ENCODE results near the gene RPL36A.

RPL36A gene

DNA sequence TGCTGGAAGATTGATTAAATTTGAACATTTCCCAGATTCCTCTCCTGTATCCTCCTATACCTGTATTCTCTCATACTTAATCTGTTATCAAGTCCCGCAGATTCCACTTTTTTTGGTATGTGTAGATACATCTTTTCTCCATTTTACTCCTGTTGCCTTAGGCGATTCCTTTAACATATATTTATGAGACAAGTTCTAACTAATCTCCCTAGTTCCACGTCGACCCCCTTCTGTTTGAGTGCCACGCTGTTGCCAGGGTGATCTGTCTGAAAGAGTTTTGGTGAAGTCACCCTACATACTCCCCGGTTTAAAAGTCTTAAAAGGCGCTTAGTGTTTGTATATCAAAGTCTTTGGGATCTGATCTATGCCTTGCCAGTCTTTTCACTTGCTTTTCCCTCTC, 19.6 kb downstream of the RPL36A start:
- Histone ChIP-seq H3K27ac (no peak overlapping the region), H3K4me3 (peak overlapping the region in 1 of 2 donors; percentile 11), H3K27me3 (no peaks in the 10 kb centered on the region), H3K4me1 (peaks cover 0 to 48% (median under 1%) of the 10 kb centered on the region in 4 donors), H3K36me3 (peaks cover 0 to 5% (median 4%) of the 10 kb centered on the region in 3 donors), H3K9me3 (no peaks in the 10 kb centered on the region)
- no peak for DNase-seq
- intact Hi-C loops (cut with DNase I; ENCODE audit: low total_unique reads) = no loop called here
- TF ChIP-seq, protein P1, sequence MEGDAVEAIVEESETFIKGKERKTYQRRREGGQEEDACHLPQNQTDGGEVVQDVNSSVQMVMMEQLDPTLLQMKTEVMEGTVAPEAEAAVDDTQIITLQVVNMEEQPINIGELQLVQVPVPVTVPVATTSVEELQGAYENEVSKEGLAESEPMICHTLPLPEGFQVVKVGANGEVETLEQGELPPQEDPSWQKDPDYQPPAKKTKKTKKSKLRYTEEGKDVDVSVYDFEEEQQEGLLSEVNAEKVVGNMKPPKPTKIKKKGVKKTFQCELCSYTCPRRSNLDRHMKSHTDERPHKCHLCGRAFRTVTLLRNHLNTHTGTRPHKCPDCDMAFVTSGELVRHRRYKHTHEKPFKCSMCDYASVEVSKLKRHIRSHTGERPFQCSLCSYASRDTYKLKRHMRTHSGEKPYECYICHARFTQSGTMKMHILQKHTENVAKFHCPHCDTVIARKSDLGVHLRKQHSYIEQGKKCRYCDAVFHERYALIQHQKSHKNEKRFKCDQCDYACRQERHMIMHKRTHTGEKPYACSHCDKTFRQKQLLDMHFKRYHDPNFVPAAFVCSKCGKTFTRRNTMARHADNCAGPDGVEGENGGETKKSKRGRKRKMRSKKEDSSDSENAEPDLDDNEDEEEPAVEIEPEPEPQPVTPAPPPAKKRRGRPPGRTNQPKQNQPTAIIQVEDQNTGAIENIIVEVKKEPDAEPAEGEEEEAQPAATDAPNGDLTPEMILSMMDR (IDR thresholded peaks at IDR 0.05) = no peak

DNA sequence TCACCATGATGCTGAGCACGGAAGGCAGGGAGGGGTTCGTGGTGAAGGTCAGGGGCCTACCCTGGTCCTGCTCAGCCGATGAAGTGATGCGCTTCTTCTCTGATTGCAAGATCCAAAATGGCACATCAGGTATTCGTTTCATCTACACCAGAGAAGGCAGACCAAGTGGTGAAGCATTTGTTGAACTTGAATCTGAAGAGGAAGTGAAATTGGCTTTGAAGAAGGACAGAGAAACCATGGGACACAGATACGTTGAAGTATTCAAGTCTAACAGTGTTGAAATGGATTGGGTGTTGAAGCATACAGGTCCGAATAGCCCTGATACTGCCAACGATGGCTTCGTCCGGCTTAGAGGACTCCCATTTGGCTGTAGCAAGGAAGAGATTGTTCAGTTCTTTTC, 21.2 kb downstream of the RPL36A start:
- Histone ChIP-seq H3K4me3 (no peak overlapping the region), H3K27me3 (no peaks in the 10 kb centered on the region), H3K4me1 (peaks cover 0 to 51% (median 3%) of the 10 kb centered on the region in 4 donors), H3K27ac (no peak overlapping the region), H3K36me3 (peaks cover 0 to 5% (median 4%) of the 10 kb centered on the region in 3 donors), H3K9me3 (no peaks in the 10 kb centered on the region)
- TF ChIP-seq, protein P1 (IDR thresholded peaks at IDR 0.05) = no peak
- intact Hi-C loops (cut with DNase I; ENCODE audit: low total_unique reads) = no loop called here
- DNase-seq = no peak

DNA sequence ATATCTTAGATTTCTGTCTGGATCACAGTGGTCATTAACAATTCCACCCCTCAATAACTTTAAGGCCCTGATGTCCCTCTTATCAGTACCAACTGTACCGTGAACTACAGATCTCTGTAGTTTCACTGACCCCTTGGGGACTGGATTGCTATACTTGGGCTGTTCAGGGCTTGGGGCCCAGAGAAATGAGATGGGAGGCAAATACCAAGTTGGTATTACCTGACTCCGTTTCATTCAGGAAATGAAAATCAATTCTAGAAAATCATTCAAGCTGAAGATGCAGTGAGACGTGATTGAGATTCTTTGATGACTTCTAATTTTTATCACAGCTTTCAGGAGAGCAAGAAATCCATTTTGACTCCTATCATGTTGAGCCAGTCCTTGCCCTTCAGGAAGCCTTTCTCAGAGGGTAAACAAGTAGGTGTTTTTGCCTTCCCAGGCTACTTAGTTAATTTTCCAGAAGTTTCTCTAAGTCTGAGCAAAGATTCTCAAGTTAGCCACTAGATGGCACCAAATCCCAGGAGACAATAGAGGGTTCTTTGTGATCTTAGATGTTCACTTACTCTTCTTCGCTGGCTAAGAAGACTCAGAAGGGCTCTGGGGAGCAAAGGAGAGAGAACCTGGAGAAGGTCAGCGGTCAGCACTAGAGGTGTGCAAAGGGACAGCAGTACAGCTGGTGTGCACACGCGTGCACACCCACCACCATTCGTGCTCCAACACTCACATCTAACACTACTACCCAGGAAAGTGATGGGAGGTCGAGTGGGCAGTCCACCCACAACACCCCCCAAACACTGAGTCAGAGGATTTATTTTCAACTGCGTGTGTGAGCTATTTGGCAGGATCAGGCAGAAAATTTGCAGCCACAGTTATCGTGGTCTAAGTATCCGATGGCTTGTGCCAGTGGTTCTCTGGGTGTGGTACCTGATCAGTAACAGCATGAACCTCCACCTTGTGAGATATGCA, 24.7 kb downstream of the RPL36A start:
- H3K36me3 ChIP-seq = peaks cover 0 to 5% (median 4%) of the 10 kb centered on the region in 3 donors
- DNase-seq = no peak
- TF ChIP-seq, protein P1 (IDR thresholded peaks at IDR 0.05) = peak; percentile 53 to 62
- H3K9me3 ChIP-seq = no peaks in the 10 kb centered on the region
- H3K27me3 ChIP-seq = no peaks in the 10 kb centered on the region
- intact Hi-C loops (cut with DNase I; ENCODE audit: low total_unique reads) = loop anchor here (5.0 kb wide), 1 partner anchor 382 kb away; no protein-coding TSS in a partner anchor
- H3K27ac ChIP-seq = peak overlapping the region; percentile 59 to 70
- peaks cover 0 to 49% (median 6%) of the 10 kb centered on the region in 4 donors for H3K4me1 ChIP-seq
- no peak overlapping the region for H3K4me3 ChIP-seq

DNA sequence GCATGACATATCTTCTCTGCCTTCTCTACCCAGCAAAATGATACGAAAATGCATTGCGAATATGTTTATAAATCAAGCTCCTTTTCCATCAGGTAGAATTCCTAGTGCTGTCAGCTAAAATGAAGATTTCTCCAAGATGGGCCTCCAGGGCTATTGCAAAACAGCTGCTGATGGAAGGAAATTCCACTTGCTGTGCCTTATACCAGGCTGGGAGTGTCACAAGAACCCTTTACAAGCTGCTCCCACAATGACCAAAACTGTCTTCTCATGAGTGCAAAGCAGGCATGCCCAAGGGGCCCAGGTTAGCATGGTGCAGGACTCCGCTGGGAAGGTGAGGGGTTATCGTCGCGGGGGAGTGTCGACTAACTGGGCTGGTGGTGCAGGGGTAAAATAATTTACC, 25.9 kb downstream of the RPL36A start:
- Histone ChIP-seq H3K36me3 (peaks cover 0 to 5% (median 4%) of the 10 kb centered on the region in 3 donors), H3K27me3 (no peaks in the 10 kb centered on the region), H3K4me3 (no peak overlapping the region), H3K4me1 (peaks cover 0 to 38% (median 6%) of the 10 kb centered on the region in 4 donors), H3K27ac (no peak overlapping the region), H3K9me3 (no peaks in the 10 kb centered on the region)
- intact Hi-C loops (cut with DNase I; ENCODE audit: low total_unique reads) = loop anchor here (5.0 kb wide), 1 partner anchor 381 kb away; no protein-coding TSS in a partner anchor
- TF ChIP-seq, protein P1 (IDR thresholded peaks at IDR 0.05) = no peak
- DNase-seq = no peak

DNA sequence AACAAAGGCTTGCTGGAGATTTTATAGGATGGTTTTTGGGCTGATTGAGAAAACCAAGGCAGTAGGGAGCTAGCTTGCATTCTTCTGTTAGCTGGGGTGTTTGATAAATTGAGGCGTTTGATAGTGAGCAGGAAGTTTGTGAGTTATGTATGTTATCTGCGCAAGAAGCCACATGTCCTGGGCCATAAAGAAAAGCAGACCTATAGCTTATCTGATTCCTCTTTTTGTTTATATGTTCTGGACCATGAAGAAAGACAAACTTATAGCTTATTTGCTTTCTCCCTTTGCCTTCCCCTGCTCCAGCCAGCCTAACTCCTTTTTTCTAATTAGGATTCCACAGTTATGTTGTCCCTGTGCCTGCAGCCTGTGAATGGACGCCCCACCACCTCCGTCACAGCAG, 26.4 kb downstream of the RPL36A start:
- Histone ChIP-seq H3K4me1 (peaks cover 0 to 33% (median 6%) of the 10 kb centered on the region in 4 donors), H3K27me3 (no peaks in the 10 kb centered on the region), H3K9me3 (no peaks in the 10 kb centered on the region), H3K4me3 (no peak overlapping the region), H3K36me3 (peaks cover 0 to 5% (median 3%) of the 10 kb centered on the region in 3 donors), H3K27ac (peak overlapping the region; percentile 95 to 97)
- intact Hi-C loops (cut with DNase I; ENCODE audit: low total_unique reads) = loop anchor here (5.0 kb wide), 1 partner anchor 380 kb away; no protein-coding TSS in a partner anchor
- TF ChIP-seq, protein P1 (IDR thresholded peaks at IDR 0.05) = no peak
- no peak for DNase-seq

All from tibial artery (tissue), 4 donors.